Neural progenitor cell (in vitro differentiated cells): ENCODE data around the gene ZCCHC9.

Experiments
- CTCF ChIP-seq: fragments of 200-600 bp; sonication (generic); IDR thresholded peaks from 2 replicates; pipeline ENCODE4 v1.5.1; 2017; ENCODE audit warnings: antibody characterized with exemption, mild to moderate bottlenecking
- EZH2 ChIP-seq: fragments of 200-600 bp; sonication (generic); IDR thresholded peaks from 2 replicates; pipeline ENCODE4 v1.6.1; 2017; ENCODE audit warnings: antibody characterized with exemption, mild to moderate bottlenecking, moderate library complexity
- EZH2phosphoT487 ChIP-seq: fragments of 200-600 bp; sonication (generic); IDR thresholded peaks from 2 replicates; pipeline ENCODE4 v1.6.1; 2017; ENCODE audit warnings: antibody characterized with exemption

DNA sequence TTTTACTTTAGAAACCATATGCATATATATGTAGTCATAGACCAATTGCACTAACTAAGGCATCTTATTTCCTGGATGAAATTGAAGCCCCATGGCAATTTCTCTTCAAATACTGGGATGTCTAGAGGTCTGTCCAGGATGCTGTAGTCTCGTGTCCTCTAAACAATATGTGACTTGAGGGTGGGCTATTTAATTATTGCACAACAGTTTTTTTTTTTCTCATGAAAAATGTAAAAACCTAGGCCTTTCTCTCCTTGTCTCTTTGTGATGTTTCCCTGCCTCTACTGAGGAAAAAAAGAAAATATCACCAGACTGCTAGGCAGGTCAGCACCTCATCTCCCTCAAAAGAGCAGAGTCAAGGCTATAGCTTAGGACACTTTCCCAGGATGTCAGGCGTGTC, 34.6 kb downstream of the ZCCHC9 start:
- TF ChIP-seq CTCF = no peak
- no peak for TF ChIP-seq EZH2phosphoT487
- TF ChIP-seq EZH2 = no peak
